ENCODE results near the gene GSTO1. TPM values are rescaled to one million over a fixed set of nuclear protein-coding genes. Genes with fewer than 3 reads are reported as not detected.

The GSTO1 gene
- total and polyA plus RNA-seq, 2 experiments from 2014 or later = 52.5 to 182 TPM

GRCh38 chr10:104284846-104285245 is 30.2 kb downstream of the GSTO1 start:
- Mint-ChIP-seq H3K27ac (no peak overlapping the region), H3K27me3 (ENCODE audit: insufficient read depth, low read depth, poor library complexity) (no peaks in the 10 kb centered on the region), H3K4me3 (no peak overlapping the region), H3K9me3 (no peaks in the 10 kb centered on the region), H3K36me3 (ENCODE audit: low read depth) (peaks cover 3% of the 10 kb centered on the region; the same call in 2 of the 3 replicates), H3K4me1 (no peaks in the 10 kb centered on the region)
- Histone ChIP-seq H3K4me1 (ENCODE audit: insufficient read depth) (no peaks in the 10 kb centered on the region), H3K4me2 (no peak overlapping the region), H4K20me1 (replicated peaks; ENCODE audit: insufficient read depth) (no peaks in the 10 kb centered on the region; the same call in 1 of the 2 replicates), H2AFZ (no peak overlapping the region), H3K27me3 (ENCODE audit: insufficient read depth) (no peaks in the 10 kb centered on the region), H3K79me2 (replicated peaks; ENCODE audit: insufficient read depth) (no peaks in the 10 kb centered on the region; the same call in 1 of the 2 replicates), H3K27ac (ENCODE audit: low read depth) (no peak overlapping the region), H3F3A (replicated peaks; ENCODE audit: low read depth) (0 out of 2 replicates have a peak, but pooled peaks cover 3% of the 10 kb centered on the region), H3K4me3 (no peak overlapping the region), H3K9me2 (ENCODE audit: insufficient read depth) (no peaks in the 10 kb centered on the region), H3K36me3 (ENCODE audit: insufficient read depth) (no peaks in the 10 kb centered on the region)
- DNase-seq (ENCODE audit: low spot score) = no peak
- TF ChIP-seq POLR2AphosphoS5 (IDR thresholded peaks at IDR 0.05; ENCODE audit: low read depth) = no peak
- TF ChIP-seq EZH2 (IDR thresholded peaks at IDR 0.05; ENCODE audit: low read depth, unreplicated experiment) = no peak
- TF ChIP-seq EZH2phosphoT487 (IDR thresholded peaks at IDR 0.05; ENCODE audit: unreplicated experiment) = no peak
- TF ChIP-seq ZNF331 (CRISPR knock-in tag; IDR thresholded peaks at IDR 0.05; ENCODE audit: low read depth) = no peak
- no peak for TF ChIP-seq STAT1 (IDR thresholded peaks at IDR 0.05; ENCODE audit: unreplicated experiment)
- no peak for TF ChIP-seq CTCF (conservative IDR thresholded peaks at IDR 0.05; ENCODE audit: low read depth in 2 of 2)
- no peak for TF ChIP-seq NANOG (IDR thresholded peaks at IDR 0.05; ENCODE audit: borderline replicate concordance)
- TF ChIP-seq CREB1 (CRISPR knock-in tag; IDR thresholded peaks at IDR 0.05; ENCODE audit: low read depth) = no peak
- no peak for TF ChIP-seq REST (IDR thresholded peaks at IDR 0.05; ENCODE audit: unreplicated experiment)
- TF ChIP-seq JUNB (IDR thresholded peaks at IDR 0.05; ENCODE audit: unreplicated experiment) = no peak
- TF ChIP-seq ZNF462 (CRISPR knock-in tag; IDR thresholded peaks at IDR 0.05) = no peak
- no peak for TF ChIP-seq ETS1 (IDR thresholded peaks at IDR 0.05)
- TF ChIP-seq ZNF114 (CRISPR knock-in tag; IDR thresholded peaks at IDR 0.05) = no peak
- ATAC-seq = no peak

All from GM23338 (cell line).